IMR-90 (cell line): Measurements from ENCODE around the gene NOD1. TPM values are rescaled to one million over a fixed set of nuclear protein-coding genes. Genes with fewer than 3 reads are reported as not detected.

ENCODE experiments used
- ATAC-seq: fragments of 200-7000 bp; cut with Tn5 transposase; 2 replicates; pipeline ENCODE4 v1.9.1; 2020; ENCODE audit warnings: low read depth, mild to moderate bottlenecking, moderate library complexity
- BruUV-seq: library from RNA; stranded (reverse); fragments of 400-500 nt; replicated peaks from 2 replicates; lab custom pipeline; 2021; lab: Mats Ljungman, UMichigan
- CTCF ChIA-PET: fragments of 300-600 bp; formaldehyde crosslinking; extraction: SDS; loops from one replicate; lab custom pipeline; 2021; ENCODE audit warnings: antibody characterized with exemption; lab: Yijun Ruan, JAX
- POLR2A ChIA-PET: fragments of 300-600 bp; sonication (Branson Sonifier 250); formaldehyde crosslinking; loops from one replicate; lab custom pipeline; 2022; ENCODE audit warnings: antibody characterized with exemption; ENCODE audit not compliant: unreplicated experiment; lab: Charles Lee
- DNase-seq: peaks from one replicate; pipeline ENCODE4 v3.0.0; 2013
- H2AFZ ChIP-seq: replicated peaks from 2 replicates; pipeline ENCODE3; 2013; ENCODE audit warnings: low read length, mild to moderate bottlenecking; ENCODE audit not compliant: poor library complexity
- H2AK5ac ChIP-seq: 2 replicates; pipeline ENCODE4 v1.6.1; 2013; ENCODE audit warnings: low read depth, low read length, inconsistent platforms
- H2AK9ac ChIP-seq: replicated peaks from 2 replicates; pipeline ENCODE3; 2013; ENCODE audit warnings: mild to moderate bottlenecking, low read depth, low read length, moderate library complexity; ENCODE audit not compliant: poor library complexity
- H2BK120ac ChIP-seq: 2 replicates; pipeline ENCODE4 v1.6.1; 2013; ENCODE audit warnings: low read depth, low read length, inconsistent platforms
- H2BK15ac ChIP-seq: 3 replicates; pipeline ENCODE4 v1.6.1; 2013; ENCODE audit warnings: low read depth, low read length, inconsistent platforms
- H2BK20ac ChIP-seq: 2 replicates; pipeline ENCODE4 v1.6.1; 2013; ENCODE audit warnings: low read depth, mild to moderate bottlenecking, inconsistent platforms, low read length, moderate library complexity
- H2BK5ac ChIP-seq: 2 replicates; pipeline ENCODE4 v1.6.1; 2013; ENCODE audit warnings: mild to moderate bottlenecking, low read depth, low read length, inconsistent platforms; ENCODE audit not compliant: poor library complexity, severe bottlenecking
- H3K14ac ChIP-seq: replicated peaks from 2 replicates; pipeline ENCODE4 v1.6.1; 2013; ENCODE audit warnings: low read depth, low read length, inconsistent platforms
- H3K18ac ChIP-seq: 2 replicates; pipeline ENCODE4 v1.6.1; 2013; ENCODE audit warnings: low read depth, low read length, control low read depth
- H3K23ac ChIP-seq: 2 replicates; pipeline ENCODE4 v1.6.1; 2013; ENCODE audit warnings: low read depth, low read length, inconsistent platforms
- H3K27ac ChIP-seq: 2 replicates; pipeline ENCODE4 v1.5.1; 2013; ENCODE audit warnings: mild to moderate bottlenecking, control low read depth, low read length; ENCODE audit not compliant: insufficient read depth
- H3K27me3 ChIP-seq: 2 replicates; pipeline ENCODE4 v1.6.1; 2013; ENCODE audit warnings: low read length; ENCODE audit not compliant: control insufficient read depth, insufficient read depth
- H3K36me3 ChIP-seq: 2 replicates; pipeline ENCODE4 v1.6.1; 2013; ENCODE audit warnings: low read length, mixed read lengths; ENCODE audit not compliant: control insufficient read depth, insufficient read depth
- H3K4ac ChIP-seq: 2 replicates; pipeline ENCODE4 v1.6.1; 2013; ENCODE audit warnings: low read depth, low read length, inconsistent platforms
- H3K4me1 ChIP-seq: 2 replicates; pipeline ENCODE4 v1.6.1; 2013; ENCODE audit warnings: low read length, mixed read lengths; ENCODE audit not compliant: control insufficient read depth, insufficient read depth
- H3K4me2 ChIP-seq: 2 replicates; pipeline ENCODE4 v1.6.1; 2013; ENCODE audit warnings: low read depth, mild to moderate bottlenecking, control low read depth, low read length, moderate library complexity
- H3K4me3 ChIP-seq: 2 replicates; pipeline ENCODE4 v1.5.1; 2013; ENCODE audit warnings: low read depth, mild to moderate bottlenecking, control low read depth, low read length, moderate library complexity; ENCODE audit not compliant: insufficient read depth
- H3K56ac ChIP-seq: 2 replicates; pipeline ENCODE4 v1.6.1; 2013; ENCODE audit warnings: low read length, inconsistent platforms; ENCODE audit not compliant: insufficient read depth; ENCODE audit errors: extremely low read depth
- H3K79me1 ChIP-seq, 2 experiments: 2 replicates each; pipeline ENCODE4 v1.6.1; 2013; ENCODE audit warnings: low read length in 2 of 2, inconsistent platforms in 1 of 2, low read depth in 1 of 2
- H3K9ac ChIP-seq: 2 replicates; pipeline ENCODE4 v1.6.1; 2013; ENCODE audit warnings: low read depth, low read length, control low read depth
- H3K9me1 ChIP-seq: 2 replicates; pipeline ENCODE4 v1.6.1; 2013; ENCODE audit warnings: low read length, inconsistent platforms; ENCODE audit not compliant: insufficient read depth
- H3K9me3 ChIP-seq: 2 replicates; pipeline ENCODE4 v1.6.1; 2013; ENCODE audit warnings: low read length; ENCODE audit not compliant: control insufficient read depth, insufficient read depth
- H4K20me1 ChIP-seq: 2 replicates; pipeline ENCODE4 v1.6.1; 2013; ENCODE audit warnings: low read length, inconsistent platforms; ENCODE audit not compliant: insufficient read depth
- H4K5ac ChIP-seq: 2 replicates; pipeline ENCODE4 v1.6.1; 2013; ENCODE audit warnings: mild to moderate bottlenecking, low read depth, low read length, control low read depth
- H4K8ac ChIP-seq, 2 experiments: 2 replicates each; pipeline ENCODE4 v1.6.1; 2013; ENCODE audit warnings: low read depth in 2 of 2, low read length in 2 of 2, control low read depth in 1 of 2, inconsistent platforms in 1 of 2
- H4K91ac ChIP-seq: 2 replicates; pipeline ENCODE4 v1.6.1; 2013; ENCODE audit warnings: low read depth, low read length, inconsistent platforms; ENCODE audit not compliant: insufficient read depth
- CEBPB ChIP-seq: IDR thresholded peaks from 2 replicates; pipeline ENCODE4 v1.6.1; 2012; ENCODE audit warnings: low read depth, low read length, improper control_type of control experiment
- CHD1 ChIP-seq: IDR thresholded peaks from 2 replicates; pipeline ENCODE4 v1.6.1; 2012; ENCODE audit warnings: low read depth, low read length, improper control_type of control experiment
- CTCF ChIP-seq: conservative IDR thresholded peaks from 2 replicates; pipeline ENCODE4 v1.5.1; 2012; ENCODE audit warnings: mild to moderate bottlenecking, low read depth, low read length, improper control_type of control experiment
- FOS ChIP-seq: fragments of 150-350 bp; IDR thresholded peaks from 2 replicates; pipeline ENCODE4 v1.6.1; 2016; ENCODE audit warnings: low read depth, low read length
- MAFK ChIP-seq: IDR thresholded peaks from 2 replicates; pipeline ENCODE4 v1.6.1; 2012; ENCODE audit warnings: low read depth, low read length, improper control_type of control experiment
- NFE2L2 ChIP-seq: fragments of 150-350 bp; IDR thresholded peaks from 2 replicates; pipeline ENCODE4 v1.6.1; 2016; ENCODE audit warnings: low read depth, mild to moderate bottlenecking, low read length
- POLR2A ChIP-seq: IDR thresholded peaks from 2 replicates; pipeline ENCODE4 v1.6.1; 2012; ENCODE audit warnings: mild to moderate bottlenecking, low read depth, low read length
- RAD21 ChIP-seq: IDR thresholded peaks from 2 replicates; pipeline ENCODE4 v1.6.1; 2012; ENCODE audit warnings: low read length, improper control_type of control experiment
- RCOR1 ChIP-seq: IDR thresholded peaks from 2 replicates; pipeline ENCODE4 v1.6.1; 2012; ENCODE audit warnings: mild to moderate bottlenecking, low read length, improper control_type of control experiment; ENCODE audit not compliant: insufficient replicate concordance
- RFX5 ChIP-seq: IDR thresholded peaks from 2 replicates; pipeline ENCODE4 v1.8.0; 2012; ENCODE audit warnings: low read depth, mild to moderate bottlenecking, low read length, moderate library complexity
- SMC3 ChIP-seq: fragments of 150-350 bp; IDR thresholded peaks from 2 replicates; pipeline ENCODE4 v1.6.1; 2016; ENCODE audit warnings: low read depth, mild to moderate bottlenecking, antibody characterized with exemption, low read length, moderate library complexity
- USF2 ChIP-seq: fragments of 150-350 bp; IDR thresholded peaks from 2 replicates; pipeline ENCODE4 v1.6.1; 2017; ENCODE audit warnings: mild to moderate bottlenecking, antibody characterized with exemption, low read length, low read depth
- whole genome bisulfite sequencing, 2 experiments: methylation state at CpG; one replicate each; pipeline versions ENCODE4 v1.1.5 to v1.1.7; 2013; ENCODE audit warnings: missing lambda C conversion rate in 2 of 2; ENCODE audit not compliant: insufficient read length in 1 of 2; ENCODE audit errors: extremely low coverage in 2 of 2; 5-methylcytosine and 5-hydroxymethylcytosine counted together
- dilution Hi-C: fragments of 300-500 bp; cut with HindIII; formaldehyde crosslinking; loops from one replicate; pipeline ENCODE4 v1.14.3; 2018; ENCODE audit warnings: low sequenced_read_pairs; ENCODE audit not compliant: unreplicated experiment
- in situ Hi-C: fragments of 300-500 bp; cut with MboI; formaldehyde crosslinking; loops from 3 replicates; pipeline ENCODE4 v1.14.3; 2019; ENCODE audit warnings: low sequenced_read_pairs, inconsistent platforms, mixed read lengths
- intact Hi-C: fragments of 100-400 bp; cut with micrococcal nuclease; formaldehyde crosslinking; loops from 2 replicates; pipeline ENCODE4 v1.10.0; 2022
- polyA plus RNA-seq, 3 experiments: library from polyadenylated mRNA; depleted of rRNA; stranded (reverse); fragments of >200 nt; gene quantifications; 2 replicates each; pipeline ENCODE4 v1.2.3, GENCODE V29; 2012; ENCODE audit warnings: low replicate concordance in 1 of 3
- total RNA-seq: library from RNA; depleted of rRNA; stranded (reverse); fragments of >200 nt; gene quantifications from 2 replicates; pipeline ENCODE4 v1.2.3, GENCODE V29; 2012

The NOD1 gene
- total and polyA plus RNA-seq, 2 of the 4 experiments (the other 2 are of a cell fraction) = 1.8 to 3.0 TPM

GRCh38 chr7:30467271-30467670, 11.3 kb downstream of the NOD1 start:
- no peak for DNase-seq
- Histone ChIP-seq H3K56ac (no peak overlapping the region), H3K14ac (no peak overlapping the region), H3K4ac (no peak overlapping the region), H3K36me3 (no peaks in the 10 kb centered on the region), H2BK20ac (no peak overlapping the region), H2AK5ac (no peak overlapping the region), H2BK15ac (no peak overlapping the region), H4K8ac (no peak overlapping the region), H2BK120ac (no peak overlapping the region), H3K23ac (no peak overlapping the region), H3K4me2 (no peak overlapping the region), H2BK5ac (no peak overlapping the region), H4K91ac (no peak overlapping the region), H3K79me1 (peaks cover 9 to 39% of the 10 kb centered on the region in 2 experiments), H3K27ac (no peak overlapping the region), H3K4me3 (no peak overlapping the region), H4K5ac (no peak overlapping the region), H4K20me1 (peaks cover 9% of the 10 kb centered on the region), H3K18ac (no peak overlapping the region), H2AK9ac (no peak overlapping the region), H3K9me3 (no peaks in the 10 kb centered on the region), H3K4me1 (peaks cover 40% of the 10 kb centered on the region), H3K9me1 (peaks cover 20% of the 10 kb centered on the region), H2AFZ (no peak overlapping the region), H3K27me3 (no peaks in the 10 kb centered on the region), H3K9ac (no peak overlapping the region)
- POLR2A ChIA-PET = no interaction called here
- dilution Hi-C loops = no loop called here
- WGBS, 2 experiments = 100% methylated on average over 1 of the region's 4 CpGs; no CpG with 5 or more reads in 1 of the 2 experiments
- BruUV-seq = no TSS peak
- TF ChIP-seq SMC3 (no peak), RCOR1 (no peak), CHD1 (no peak), FOS (no peak), RFX5 (no peak), RAD21 (no peak), MAFK (no peak), CTCF (no peak), CEBPB (no peak), NFE2L2 (no peak), USF2 (no peak), POLR2A (no peak)
- ATAC-seq = no peak
- in situ Hi-C loops = no loop called here
- CTCF ChIA-PET = no interaction called here
- intact Hi-C loops = no loop called here
